ENCODE data around the gene ZDHHC11B.
"Not testable (repeated sequence)": the region's sequence is repeated elsewhere in the genome, so short reads cannot be mapped to it uniquely, and the experiment has no call there.

Gene ZDHHC11B

DNA sequence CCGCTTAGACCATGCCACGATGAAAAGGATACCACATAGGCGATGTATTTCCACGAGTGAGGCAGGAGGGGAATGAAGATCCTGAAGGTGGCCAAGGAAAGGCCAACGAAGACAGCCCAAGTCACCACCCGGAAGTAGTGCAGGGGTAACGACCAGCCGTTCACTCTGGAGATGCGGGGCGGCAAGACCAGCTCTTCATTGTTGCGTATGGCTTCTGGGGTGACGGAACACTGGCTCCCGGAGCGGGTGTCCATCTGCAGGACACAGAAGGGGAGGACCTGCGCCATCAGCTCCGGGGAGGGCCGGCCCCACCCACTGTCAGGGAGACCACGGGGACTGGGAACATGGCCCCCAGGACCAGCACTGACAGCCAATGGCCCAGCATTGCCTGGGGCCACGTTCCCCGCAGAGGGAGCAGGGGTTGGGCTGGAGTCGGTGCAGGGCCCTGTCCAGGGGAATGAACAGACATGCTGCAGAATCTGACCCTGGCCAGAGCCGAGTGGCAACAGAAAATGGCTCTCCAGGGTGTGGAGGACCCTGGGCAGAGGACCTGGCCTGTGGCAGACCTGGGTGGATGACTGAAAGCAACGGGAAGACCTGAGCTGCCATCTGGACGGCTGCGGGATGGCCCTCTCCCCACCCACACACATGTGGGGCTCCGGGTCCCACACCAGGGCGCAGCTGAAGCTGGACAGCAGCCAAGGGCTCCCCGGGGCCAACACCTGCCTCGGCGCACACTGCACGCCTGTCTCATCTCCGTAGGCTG lies 17.7 kb downstream of the ZDHHC11B start:
- DNase-seq = no peak

DNA sequence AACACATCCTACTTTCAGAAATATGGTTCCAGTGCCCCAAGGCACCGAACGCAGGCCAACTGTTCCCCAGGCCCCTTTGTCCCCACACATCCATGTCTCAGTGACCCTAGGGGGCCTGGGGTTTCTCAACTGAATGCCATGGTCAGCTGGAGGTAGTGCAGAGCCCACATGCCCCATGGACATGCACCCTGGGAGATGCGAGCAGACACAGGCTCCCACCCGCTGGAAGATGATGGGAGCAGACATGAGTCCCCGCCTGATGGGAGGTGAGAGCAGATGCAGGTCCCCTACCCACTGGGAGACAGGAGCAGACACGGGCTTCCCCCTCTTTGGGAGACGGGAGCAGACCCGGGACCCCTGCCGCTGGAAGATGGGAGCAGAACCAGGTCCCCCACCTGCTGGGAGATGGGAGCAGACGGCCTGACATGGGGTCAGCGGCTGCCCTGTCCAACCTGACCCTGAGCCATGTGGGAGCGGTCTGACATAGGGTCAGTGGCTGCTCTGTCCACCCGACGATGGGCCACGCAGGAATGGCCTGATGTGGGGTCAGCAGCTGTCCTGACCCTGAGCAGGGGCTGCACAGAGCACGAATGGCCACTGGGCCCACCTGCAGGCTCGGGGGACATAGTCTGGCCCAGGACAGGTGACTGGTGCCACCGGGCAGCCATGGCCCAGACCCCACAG lies 18.4 kb downstream of the ZDHHC11B start:
- no peak for DNase-seq

DNA sequence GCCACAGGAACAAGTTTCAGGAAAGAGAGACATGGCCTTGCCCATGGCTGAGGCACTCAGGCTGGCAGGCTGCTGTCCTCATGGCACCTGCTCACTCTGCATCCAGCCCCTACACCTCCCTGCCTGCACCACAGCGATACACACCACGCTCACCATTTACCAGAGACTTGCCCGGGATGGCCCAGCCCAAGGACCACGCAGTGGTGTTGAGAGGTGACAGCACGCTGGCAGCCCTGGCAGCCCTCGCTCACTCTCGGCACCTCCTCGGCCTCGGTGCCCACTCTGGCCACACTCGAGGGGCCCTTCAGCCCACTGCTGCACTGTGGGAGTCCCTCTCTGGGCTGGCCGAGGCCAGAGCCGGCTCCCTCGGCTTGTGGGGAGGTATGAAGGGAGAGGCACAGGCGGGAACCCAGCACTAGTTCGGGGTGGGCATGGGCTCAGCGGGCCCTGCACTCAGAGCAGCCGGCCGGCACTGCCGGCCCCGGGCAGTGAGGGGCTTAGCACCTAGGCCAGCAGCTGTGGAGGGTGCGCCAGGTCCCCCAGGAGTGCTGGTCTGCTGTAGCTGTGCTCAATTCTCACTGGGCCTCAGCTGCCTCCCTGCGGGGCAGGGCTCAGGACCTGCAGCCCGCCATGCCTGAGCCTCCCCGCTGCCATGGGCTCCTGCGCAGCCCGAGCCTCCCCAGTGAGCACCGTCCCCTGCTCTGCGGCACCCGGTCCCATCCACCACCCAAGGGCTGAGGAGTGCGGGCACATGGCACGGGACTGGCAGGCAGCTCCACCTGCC lies 20.3 kb downstream of the ZDHHC11B start:
- no peak for DNase-seq

DNA sequence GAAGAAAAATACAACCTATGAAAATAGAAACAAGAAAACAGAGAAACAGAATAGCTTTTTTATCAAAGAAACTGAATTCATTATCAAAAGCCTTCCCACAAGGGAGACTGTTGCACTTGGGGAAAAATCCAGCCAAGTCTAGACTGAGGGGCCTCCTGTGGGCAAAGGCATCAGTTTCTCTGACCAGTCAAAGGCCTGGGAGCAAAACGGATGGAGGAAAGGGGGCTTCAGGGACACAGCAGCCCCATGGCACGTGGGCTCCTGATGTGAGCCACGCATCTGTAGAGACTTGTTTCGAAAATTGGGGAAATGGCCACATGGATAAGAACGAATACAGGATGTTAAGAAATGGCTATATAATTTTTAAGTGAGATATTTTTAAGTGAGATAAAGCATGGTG lies 21.1 kb downstream of the ZDHHC11B start:
- no peak for DNase-seq

DNA sequence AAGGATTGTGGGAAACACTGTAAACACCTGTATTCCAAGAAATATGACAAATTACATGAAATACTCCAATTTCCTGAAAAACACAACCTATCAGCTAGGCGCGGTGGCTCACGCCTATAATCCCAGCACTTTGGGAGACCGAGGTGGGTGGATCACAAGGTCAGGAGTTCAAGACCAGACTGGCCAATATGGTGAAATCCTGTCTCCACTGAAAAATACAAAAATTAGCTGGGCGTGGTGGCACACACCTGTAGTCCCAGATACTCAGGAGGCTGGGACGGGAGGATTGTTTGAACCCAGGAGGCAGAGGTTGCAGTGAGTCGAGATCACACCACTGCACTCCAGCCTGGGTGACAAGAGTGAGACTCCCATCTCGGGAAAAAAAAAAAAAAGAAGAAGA lies 21.5 kb downstream of the ZDHHC11B start:
- DNase-seq = not testable (repeated sequence)

DNA sequence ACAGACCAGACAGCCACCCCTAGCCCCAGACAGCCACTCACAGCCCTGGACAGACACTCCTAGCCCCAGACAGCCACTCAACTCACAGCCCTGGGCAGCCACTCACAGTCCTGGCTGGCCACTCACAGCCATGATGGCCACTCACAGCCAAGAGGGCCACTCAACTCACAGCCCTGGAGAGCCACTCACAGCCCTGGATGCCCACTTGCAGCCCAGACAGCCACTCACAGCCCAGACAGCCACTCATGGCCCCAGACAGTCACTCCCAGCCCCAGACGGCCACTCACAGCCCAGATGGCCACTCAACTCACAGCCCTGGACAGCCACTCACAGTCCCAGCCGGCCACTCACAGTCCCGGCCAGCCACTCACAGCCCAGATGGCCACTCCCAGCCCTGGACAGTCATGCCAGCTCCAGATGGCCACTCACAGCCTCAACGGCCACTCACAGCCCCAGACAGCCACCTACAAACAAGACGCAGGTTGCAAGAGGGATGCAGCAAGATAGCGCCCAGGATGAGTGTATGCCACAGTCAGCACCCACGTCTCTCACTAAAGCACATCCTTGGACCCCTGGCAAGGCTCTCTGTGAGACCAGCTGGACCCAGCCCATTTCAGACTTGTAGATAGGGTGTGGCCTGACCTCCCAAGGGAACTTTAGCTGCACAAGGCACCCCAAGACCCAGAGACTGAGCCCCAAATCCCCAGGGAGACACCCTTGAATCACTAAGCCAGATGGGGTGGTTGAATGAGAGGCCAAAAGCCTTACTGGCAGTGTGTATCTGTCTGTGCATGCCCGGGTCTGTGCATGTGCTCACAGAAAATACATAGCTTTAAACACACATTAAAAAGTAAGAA lies 22.4 kb downstream of the ZDHHC11B start:
- DNase-seq = no peak

DNA sequence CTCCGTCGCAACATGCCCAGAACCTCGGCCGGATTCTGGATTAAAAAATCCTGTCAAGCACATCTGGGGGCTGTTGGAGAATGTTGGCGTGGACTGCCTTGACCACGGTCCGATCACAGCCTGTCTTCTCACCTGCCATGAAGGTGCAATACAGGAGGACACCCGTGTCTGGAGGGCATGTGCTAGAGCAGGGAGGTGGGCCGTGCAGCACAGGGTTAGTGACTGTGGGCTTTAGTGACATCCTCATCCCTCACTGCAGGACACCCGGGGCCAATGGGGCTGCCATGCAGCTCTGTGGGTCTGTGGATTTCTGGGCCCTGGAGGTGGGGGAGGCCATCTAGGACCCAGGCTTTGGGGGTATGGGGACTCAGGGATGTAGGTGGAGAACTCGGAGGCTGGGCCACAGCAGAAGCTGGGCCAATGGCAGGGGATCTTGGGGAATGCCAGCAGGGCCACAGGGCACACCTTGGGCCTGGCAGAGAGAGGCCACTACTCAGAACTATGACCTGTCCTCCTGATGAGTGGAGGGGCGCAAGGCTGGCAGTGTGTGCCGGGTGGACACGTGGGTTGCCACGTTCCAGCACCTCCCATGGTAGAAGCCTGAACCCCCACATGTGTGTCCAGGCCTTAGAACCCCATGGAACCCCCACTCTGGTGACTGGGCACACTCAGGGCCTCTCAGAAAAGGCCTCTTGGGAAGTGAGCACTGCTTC lies 23.3 kb downstream of the ZDHHC11B start:
- DNase-seq = no peak

DNA sequence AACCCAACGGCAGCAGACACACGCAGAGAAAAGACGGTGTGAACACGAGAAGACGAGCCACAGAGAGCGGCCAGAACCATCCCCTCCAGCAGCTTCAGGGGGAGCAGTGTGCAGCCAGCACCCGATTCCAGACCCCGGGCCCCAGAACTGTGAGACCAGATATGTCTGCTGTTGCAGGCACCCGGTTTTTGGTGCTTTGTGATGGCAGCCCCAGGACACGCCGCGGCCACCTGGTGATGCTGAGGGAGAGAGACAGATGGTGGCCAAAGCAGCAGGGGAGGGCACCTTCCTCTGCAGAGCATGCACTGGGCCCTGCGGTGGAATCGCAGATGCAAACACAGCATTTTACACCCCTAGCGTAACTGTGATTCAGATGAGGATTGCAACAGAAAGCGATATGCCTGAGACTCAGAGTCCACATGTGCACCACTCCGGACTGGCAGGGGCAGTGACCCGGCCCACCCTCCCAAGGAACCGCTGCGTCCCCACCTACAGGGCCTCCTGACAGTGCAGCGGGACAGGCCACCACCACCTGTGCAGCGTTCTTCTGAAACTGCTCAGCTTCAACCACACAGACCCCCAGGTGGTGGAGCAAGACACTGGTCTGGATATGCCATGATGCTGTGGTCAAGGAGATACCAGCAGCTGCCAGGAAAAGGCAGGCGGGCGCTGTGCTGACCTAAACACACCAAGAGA lies 24.0 kb downstream of the ZDHHC11B start:
- DNase-seq = no peak

DNA sequence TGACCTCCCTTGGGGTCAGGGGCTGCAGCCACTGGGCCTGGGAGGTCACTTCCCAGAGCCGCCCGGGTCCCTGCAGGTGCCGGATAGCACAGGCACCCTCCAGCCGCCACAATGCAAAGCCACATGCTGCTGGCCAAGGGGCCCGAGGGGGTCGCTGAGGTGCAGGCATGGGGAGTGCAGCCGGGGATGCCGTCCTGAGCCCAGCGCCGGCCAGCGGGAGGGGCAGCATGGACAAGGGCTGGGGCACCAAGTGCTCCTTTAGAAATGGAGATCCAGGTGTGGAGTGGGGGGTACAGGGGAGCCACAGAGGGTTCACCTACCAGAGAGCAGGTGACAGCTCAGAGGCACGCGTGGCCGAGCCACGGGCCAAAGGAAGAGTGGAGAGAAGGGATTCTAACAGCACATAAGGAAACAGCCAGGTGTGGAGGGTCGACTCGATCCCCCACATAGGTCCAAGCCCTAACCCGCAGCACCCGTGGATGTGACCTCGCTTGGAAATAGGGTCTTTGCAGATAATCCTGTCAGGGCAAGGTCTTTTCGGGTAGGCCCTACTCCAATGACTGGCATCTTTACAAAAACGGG lies 24.7 kb downstream of the ZDHHC11B start:
- DNase-seq = no peak

DNA sequence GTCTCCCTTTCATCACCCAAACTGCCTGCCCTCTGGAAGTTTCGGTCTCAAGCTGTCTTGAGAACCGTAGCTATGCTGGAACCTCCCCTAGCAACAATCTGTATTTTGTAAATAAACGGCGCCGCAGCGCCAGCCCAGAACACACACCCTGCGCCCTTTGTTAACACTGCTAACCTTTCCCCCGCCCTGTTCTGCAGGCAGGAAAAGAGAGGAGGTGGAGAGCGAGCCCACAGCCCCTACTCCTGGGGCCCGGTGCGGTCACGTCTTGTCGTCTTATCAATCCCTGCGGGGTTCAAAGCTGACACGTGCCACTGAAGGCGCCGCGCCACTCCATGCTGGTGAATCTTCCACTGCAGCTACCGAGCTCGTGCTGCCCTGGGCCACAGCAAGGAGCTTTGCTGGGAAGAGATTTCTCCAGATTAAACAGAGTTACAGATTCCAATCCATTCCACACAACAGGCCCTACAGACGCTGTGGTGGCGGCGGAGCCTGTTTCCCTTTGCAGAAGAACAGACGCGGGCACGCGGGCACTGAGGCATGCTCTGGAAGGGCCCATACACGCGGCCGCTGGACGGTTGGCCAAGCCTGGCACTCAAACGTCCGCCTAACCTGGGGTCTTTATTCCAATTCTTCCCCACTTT lies 25.3 kb downstream of the ZDHHC11B start:
- DNase-seq = no peak

DNA sequence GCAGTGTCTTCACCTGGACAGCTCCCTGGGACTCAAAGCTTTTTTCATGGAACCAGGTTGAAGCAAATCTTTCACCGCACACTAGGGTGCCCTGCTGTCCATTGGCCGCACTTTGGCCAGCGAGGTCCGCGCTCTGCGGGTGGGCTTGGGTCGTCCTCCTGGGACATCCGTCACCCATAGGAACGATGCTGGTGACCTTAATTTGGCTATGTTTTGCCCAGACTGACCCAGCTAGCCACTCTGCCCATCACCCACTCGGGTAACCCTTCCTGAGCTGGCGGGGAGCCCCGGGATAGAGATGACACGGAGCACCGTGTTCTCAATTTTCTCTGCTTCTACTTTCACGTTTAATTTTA lies 25.9 kb downstream of the ZDHHC11B start:
- no peak for DNase-seq

DNA sequence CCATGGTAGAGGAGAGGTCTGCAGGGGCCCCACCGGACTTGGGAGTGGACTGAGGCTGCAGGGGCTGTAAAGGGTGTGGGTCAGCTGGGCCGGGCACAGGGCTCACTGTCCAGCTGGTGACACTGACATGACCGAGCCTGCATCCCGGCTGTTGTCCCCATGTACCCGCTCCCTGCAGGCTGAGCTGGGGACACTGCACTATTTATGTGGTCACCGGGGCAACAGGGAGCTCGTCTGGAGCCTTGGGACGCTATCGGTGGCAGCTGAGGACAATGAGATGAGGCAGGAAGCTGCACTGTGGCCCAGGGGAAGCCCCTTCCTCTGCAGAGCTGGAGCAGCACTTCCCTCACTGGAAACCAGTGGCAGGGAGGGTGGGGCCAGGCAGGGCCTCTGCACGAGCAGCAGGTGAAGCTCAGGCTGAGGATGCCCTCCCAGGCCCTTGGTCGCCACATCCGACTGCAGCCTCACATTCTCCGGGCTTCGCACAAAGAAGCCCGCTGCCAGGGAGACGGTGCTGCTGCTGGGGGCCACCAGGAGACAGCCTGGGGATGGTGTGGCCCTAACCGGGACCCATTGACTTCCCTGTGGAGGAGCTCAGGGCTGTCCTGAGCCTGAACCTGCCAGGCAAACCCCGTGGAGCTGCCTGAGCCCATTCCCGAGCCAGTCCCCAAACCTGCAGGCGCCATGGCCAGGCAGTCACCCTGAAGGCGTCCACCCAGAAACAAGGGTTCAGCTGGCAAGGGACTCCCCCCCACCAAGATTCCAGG lies 26.4 kb downstream of the ZDHHC11B start:
- DNase-seq = no peak

DNA sequence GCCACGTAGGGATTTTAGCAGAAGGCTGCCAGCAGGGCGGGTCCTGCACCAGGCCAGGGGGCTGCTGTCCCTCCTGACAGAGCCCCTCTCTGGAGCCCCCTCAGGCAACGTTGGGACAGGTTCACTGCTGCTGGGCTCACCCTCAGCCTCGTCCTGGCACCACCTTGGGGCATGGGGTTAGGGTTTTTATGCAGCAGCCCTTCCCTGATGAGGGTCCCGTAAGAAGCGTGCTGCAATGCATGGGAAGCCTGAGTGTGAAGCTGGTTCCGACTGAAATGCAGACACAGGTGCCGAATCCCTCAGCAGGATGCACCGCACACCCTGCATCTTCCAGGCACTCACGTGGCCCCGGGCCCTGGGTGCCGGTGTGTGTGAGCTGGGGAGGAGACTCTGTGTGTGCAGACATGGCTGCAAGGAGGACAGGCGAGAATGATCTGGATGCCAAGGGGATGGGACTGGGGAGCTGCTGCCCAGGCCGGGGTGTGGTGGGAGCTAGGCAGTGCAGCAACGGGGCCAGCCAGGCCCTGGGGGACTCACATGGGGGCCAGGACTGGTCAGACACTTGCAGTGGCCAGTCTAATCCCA lies 27.1 kb downstream of the ZDHHC11B start:
- no peak for DNase-seq

DNA sequence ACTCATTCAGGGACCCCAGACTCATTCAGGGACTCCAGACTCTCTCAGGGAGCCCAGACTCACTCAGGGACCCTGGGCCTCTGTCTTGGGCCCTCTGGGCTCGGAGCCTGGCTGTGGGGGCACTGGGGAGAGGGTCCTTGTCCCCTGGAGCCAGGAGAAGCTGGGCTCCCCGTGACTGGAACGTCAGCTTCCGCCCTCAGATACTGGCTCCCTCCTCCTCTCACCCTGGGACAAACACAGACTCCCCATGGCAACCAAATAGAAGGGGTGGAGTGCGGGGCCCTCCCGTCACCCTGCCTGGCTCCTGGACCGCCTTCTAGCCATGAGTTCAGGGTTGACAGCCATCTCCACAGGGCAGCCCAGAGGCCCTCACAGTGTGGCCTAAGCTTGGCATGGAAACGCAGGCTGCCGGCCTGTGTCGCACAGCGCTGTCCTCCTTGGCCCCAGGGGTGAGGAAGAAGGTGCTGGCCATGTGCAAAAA lies 27.6 kb downstream of the ZDHHC11B start:
- no peak for DNase-seq

DNA sequence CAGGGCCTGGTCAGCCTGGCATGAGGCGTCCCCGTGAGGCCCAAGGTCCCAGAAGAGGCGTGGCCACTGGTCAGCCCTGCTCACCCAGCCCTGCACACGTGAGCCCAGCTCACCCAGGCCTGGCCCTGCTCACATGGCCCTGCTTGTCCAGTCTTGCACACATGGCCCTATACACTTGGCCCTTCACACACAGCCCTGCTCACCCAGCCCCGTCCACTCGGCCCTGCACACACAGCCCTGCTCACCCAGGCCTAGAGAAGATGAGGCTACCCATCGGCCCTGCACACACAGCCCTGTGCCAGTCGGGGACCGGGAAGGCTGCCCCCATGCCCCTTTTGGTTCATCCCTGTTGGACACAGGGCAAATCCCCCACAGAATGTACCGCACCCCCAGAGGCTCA lies 28.4 kb downstream of the ZDHHC11B start:
- no peak for DNase-seq

DNA sequence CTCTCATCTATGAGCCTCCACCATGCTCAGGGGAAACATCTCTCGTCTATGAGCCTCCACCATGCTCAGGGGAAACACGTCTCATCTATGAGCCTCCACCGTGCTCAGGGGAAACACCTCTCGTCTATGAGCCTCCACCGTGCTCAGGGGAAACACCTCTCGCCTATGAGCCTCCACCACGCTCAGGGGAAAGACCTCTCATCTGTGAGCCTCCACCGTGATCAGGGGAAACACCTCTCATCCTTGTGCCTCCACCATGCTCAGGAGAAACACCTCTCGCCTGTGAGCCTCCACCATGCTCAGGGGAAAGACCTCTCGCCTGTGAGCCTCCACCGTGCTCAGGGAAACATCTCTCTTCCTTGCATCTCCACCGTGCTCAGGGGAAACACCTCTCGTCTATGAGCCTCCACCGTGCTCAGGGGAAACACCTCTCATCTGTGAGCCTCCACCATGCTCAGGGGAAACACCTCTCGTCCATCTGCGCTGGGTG lies 30.3 kb downstream of the ZDHHC11B start:
- DNase-seq = not testable (repeated sequence)

DNA sequence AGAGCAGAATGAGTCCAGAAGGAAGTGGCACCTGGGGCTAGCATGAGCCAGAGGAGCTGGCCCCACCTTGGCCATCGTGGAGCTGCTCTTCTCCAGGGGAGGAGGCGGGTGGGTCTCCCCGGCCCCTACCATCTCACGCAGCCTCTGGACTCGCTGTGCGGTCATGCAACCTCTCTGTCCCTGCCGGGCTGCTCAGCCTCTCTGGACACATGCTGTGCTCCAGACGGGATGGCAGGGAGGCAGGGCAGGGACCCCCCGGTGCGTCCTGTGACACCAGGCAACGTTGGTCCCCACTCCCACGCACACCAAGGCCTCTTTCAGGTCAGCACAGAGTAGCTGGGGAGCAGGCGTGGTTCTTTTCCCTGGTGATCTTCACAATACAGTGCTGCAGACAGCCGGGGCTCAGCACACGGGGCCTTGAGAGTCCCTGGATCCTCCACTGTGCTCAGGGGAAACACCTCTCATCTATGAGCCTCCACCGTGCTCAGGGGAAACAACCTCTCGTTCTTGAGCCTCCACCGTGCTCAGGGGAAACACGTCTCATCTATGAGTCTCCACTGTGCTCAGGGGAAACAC lies 30.9 kb downstream of the ZDHHC11B start:
- DNase-seq = not testable (repeated sequence)

DNA sequence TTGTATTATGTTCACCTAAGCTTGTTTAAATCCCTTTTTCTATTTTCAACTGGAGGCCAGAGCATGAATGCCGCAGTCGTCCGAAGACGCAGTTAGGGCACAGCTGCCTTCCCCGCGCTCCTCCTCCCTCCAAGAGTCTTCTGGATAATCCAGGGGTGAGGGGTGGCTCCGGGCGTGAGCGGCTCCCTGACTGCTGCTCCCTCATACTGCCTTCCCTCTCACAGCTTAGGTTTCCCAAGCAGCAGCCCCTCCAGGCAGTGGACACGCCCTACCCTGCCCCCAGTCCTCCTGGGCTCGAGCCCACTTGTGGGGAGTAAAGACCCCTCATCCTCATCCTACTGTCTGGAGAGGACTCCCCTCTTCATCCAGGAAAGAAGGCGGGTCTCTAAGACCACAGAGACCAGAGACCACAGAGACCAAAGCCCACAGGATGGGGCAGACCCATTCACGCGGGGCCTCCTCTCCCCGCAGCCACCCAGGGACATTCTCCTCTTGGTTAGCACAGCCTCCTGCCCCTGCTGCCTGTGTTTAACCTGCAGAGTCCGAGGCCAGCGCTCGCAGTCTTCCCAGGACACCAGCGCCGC lies 31.9 kb downstream of the ZDHHC11B start:
- DNase-seq = not testable (repeated sequence)

Data from bone marrow (tissue), 2 donors.